ENCODE measurements around the gene CPZ.

DNA sequence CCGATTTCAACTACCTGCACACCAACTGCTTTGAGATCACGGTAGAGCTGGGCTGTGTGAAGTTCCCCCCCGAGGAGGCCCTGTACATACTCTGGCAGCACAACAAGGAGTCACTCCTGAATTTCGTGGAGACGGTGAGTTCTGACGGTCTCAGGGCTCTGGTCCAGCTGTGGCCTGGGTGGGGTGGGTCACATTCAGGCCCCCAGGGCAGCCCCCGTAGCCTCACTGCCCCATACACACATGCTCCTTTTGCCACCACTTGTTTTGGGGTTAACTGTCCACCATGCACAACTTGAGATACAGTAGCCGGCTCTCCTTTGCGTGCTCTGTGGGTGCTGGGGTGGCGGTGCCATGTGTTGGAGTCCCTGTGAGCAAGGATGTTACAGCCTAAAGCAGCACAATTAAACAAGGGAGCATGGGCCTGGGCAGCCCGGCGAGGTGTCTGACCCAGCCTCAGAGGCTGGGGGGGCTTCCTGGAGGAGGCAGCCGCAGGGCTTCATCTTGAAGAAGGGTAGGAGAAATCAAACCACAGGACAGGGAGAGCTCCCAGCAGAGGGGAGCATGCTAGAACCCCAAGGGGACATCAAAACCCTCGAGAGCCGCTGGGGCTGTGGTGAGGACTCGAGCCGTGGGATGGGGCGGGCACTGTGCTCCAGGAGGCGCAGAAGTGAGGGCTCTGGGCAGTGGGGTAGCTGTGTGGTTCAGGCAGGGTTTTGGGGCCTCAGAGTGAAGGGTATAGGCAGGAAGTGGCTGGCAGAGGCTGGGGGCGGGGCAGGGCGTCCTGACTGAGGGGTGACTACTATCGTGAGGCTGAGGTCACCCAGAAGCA is 22.0 kb downstream of the CPZ start:
- TF ChIP-seq, protein P1, sequence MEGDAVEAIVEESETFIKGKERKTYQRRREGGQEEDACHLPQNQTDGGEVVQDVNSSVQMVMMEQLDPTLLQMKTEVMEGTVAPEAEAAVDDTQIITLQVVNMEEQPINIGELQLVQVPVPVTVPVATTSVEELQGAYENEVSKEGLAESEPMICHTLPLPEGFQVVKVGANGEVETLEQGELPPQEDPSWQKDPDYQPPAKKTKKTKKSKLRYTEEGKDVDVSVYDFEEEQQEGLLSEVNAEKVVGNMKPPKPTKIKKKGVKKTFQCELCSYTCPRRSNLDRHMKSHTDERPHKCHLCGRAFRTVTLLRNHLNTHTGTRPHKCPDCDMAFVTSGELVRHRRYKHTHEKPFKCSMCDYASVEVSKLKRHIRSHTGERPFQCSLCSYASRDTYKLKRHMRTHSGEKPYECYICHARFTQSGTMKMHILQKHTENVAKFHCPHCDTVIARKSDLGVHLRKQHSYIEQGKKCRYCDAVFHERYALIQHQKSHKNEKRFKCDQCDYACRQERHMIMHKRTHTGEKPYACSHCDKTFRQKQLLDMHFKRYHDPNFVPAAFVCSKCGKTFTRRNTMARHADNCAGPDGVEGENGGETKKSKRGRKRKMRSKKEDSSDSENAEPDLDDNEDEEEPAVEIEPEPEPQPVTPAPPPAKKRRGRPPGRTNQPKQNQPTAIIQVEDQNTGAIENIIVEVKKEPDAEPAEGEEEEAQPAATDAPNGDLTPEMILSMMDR (IDR thresholded peaks at IDR 0.05), result no peak
- no peak for TF ChIP-seq POLR2A (IDR thresholded peaks at IDR 0.05; ENCODE audit: low read depth)
